HG02884 (cell line): ENCODE results near the gene POMP.

Experiments
- ATAC-seq: cut with Tn5 transposase; IDR thresholded peaks from one replicate; pipeline ENCODE4 v1.9.1; 2021; ENCODE audit warnings: mild to moderate bottlenecking, moderate library complexity; ENCODE audit not compliant: unreplicated experiment

POMP gene

GRCh38 chr13:28658796-28659620 is at the start of gene POMP:
POMP (plus strand) TSS chr13:28659130; CDS start chr13:28659185, 55 bp downstream.
- peak; percentile 86 for ATAC-seq

DNA sequence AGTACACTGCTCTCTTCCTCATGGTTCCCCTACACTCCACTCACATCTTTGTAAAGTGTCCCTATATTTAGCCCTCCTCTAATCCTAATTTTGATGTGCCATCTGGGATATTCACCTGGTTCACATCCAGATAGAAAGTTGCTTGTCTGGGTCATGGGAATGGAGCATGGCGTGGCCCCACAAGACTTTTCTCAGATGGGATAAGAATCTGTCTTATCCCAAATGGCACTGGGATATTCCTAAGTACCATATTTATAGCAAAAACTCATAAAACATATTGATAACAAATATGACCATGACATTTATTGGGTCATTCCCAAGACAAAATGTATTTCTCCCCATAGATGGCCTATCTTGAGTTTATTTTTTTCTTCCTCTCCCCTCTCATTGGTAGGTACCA is 49.5 kb upstream of the POMP start:
- ATAC-seq, result no peak

DNA sequence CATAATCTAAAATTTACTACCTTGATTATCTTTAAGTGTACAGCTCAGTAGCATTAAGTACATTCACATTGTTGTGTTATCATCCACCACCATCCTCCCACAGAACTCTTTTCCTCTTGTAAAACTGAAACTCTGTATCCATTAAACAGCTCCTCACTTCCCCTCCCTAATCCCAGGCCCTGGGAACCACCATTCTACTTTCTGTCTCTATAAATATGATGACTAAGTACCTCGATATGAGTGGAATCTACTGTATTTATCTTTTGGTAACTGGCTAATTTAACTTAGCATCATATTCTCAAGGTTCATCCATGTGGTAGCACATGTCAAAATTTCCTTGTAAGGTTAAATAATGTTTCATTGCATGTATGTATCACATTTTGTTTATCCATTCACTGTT is 49.0 kb upstream of the POMP start:
- no peak for ATAC-seq

DNA sequence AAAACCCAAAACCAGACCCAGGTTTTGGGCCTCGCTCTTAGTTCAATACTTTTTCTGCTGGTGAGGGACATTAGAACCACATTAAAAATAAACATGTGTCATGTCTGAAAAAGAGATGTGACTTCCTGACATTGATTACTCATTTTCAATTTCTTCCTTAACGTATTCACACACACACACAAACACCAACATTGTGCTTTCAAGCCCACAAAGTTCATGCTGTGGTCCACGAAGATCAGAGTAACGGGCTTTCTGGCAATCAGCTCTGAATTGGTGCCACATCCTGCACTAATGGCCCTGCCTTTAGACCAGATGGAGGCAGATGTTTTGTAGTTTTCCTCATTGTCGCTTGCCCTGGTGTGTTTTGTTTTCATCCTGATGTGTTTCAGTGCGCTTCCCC is 47.9 kb upstream of the POMP start:
- no peak for ATAC-seq

GRCh38 chr13:28611654-28612131 is 47.2 kb upstream of the POMP start:
- no peak for ATAC-seq

- ATAC-seq, result no peak
Measured at GRCh38 chr13:28613562-28613961, 45.4 kb upstream of the POMP start.

- ATAC-seq, result no peak
Measured at GRCh38 chr13:28615916-28616446, 42.9 kb upstream of the POMP start.

DNA sequence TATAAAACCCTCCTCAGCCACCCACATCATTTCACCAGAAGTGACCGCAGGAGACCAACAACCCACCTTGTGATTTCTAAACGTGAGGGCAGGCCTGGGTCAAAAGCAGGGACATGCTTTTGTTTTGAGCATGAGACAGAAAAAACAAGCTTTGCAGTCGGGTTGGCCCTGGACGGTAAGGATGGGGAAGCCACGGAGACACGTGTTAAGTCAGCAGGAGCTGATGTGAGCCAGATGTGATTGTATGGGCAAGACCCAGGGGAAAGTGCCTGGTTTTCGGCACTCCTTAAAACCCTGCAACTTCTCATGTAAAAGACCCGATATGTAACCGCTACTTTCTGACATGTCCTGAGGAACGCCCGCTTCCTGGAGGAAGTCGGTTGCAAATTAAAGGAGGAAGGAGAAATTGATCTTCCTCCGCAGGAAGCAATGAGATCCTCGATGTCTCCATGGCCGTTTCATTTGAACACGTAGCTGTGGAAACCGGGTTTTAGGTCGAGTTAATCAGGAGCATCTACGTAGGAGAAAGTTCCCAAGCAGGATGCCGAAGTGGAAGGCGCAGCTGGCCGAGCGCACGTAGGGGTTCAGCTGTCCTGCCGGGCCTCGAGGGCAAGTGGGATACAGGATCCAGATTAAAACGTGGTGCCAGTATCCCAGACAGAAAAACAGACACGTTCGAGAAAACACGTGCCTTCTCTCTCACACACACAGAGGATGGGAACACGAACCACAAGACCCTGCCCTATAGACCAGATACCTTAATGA is 40.5 kb upstream of the POMP start:
- no peak for ATAC-seq

GRCh38 chr13:28620011-28620830 is 38.7 kb upstream of the POMP start:
- no peak for ATAC-seq

DNA sequence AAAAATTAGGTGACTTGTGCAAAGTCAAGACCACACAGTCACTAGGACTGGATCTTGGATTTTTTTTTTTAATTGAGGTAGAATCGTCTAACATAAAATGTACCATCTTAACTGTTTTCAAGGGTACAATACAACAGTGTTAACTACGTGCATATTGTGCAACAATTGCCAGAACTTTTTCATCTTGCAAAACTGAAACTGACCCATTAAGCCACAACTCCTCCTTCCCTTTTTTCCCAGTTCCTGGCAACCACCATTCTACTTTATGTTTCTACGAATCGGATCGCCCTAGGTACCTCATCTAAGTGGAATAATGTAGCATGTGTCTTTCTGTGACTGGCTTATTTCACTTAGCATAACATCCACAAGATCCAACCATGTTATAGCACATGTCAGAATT is 37.5 kb upstream of the POMP start:
- no peak for ATAC-seq

- ATAC-seq, result no peak
Measured at GRCh38 chr13:28622286-28622685, 36.6 kb upstream of the POMP start.

DNA sequence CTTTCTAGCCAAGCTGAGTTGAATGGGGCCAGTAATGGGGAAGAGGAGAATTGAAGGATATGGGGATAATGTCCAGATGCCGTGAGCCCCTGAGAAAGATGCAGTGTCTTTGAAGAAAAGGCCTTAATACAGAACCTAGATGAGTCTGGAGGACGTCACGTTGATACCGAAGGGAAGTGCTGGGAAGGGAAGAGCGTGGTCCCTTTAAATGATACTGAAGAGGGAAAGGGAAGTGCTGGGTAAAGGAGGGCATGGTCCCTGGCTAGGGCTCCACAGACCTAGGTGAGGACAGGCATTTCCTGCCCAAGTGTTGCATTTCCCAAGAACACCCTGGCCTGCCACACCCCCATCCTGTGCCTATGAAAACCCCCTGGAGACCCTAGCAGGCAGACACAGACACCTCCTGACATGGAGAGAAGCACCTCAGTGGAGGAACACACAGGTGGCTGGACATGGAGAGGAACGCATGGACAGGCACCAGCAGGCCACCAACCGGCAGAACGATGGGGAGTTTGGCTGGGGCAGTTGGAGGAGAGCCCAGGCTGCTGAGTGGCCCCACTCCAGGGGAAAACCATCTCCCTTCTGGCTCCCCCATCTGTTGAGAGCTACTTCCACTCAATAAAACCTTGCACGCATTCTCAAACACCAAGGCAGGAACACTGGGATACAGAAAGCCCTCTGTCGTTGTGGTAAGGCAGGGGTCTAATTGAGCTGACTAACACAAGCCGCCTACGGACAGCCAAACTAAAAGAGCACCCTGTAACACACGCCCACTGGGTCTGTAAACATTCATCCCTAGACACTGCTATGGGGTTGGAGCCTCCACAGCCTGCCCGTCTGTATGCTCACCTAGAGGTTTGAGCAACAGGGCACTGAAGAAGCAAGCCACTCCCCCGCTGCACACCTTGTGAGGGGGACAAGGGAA is 34.9 kb upstream of the POMP start:
- no peak for ATAC-seq

- ATAC-seq, result no peak
Measured at GRCh38 chr13:28624707-28625432, 34.1 kb upstream of the POMP start.

- ATAC-seq, result no peak
Measured at GRCh38 chr13:28626266-28626665, 32.7 kb upstream of the POMP start.

GRCh38 chr13:28628241-28628640 is 30.7 kb upstream of the POMP start:
- no peak for ATAC-seq

DNA sequence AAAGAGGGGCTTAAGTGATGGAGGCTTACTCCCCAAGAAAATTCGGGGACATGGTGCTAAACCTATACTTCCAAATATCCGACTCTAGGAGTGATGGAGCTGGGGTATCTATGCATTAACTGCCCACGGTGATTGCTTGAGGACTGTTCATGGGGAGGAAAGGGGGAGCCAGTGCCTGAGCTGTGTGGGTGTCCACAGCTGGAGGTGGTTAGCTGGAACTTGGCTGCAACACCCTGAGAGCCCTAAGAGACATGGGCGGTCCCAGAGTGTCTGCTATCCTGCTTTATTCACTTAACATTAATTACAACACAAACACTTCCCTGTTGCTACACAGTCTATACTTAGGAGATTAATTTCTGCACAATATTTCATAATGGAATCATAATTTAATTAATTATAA is 28.1 kb upstream of the POMP start:
- ATAC-seq, result no peak

DNA sequence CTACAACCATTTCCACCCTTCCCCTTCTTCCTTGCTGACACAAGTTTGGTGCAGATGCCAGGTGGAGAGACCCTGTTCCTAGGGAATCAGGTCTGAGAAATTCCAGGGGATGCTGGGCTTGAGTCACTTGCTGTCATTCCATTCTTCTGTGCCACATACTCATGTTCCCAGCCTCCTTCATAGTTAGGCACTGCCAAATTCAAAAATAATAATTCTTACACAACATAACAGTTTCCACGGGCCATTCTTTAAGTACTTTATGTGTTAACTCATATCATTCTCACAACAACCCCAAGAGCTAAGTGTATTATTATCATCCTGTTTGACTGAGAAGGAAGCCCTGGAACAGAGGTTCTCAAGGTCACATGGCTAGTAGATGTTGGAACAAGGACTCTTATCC is 27.1 kb upstream of the POMP start:
- no peak for ATAC-seq

GRCh38 chr13:28636069-28636468 is 22.9 kb upstream of the POMP start:
- no peak for ATAC-seq

GRCh38 chr13:28636677-28637317 is 22.1 kb upstream of the POMP start:
- peak; percentile 35 for ATAC-seq
